Esophagus muscularis mucosa (tissue), 3 donors: ENCODE measurements around the gene TMEM14A.

Experiments
- CTCF ChIP-seq, 3 experiments: fragments of 200-600 bp in 2 of 3; fragments of 450-650 bp in 1 of 3; sonication (generic) in 2 of 3; IDR thresholded peaks; one replicate each; pipeline ENCODE4 v1.5.1; 2017 to 2019; ENCODE audit warnings: antibody characterized with exemption in 3 of 3, mild to moderate bottlenecking in 2 of 3, moderate library complexity in 1 of 3
- POLR2AphosphoS5 ChIP-seq, 2 donors: sonication (generic); formaldehyde crosslinking; IDR thresholded peaks; one replicate each; pipeline ENCODE4 v1.6.1; 2017; ENCODE audit warnings: antibody characterized with exemption in 2 of 2

GRCh38 chr6:52645976-52646375 lies 24.9 kb upstream of the TMEM14A start:
- TF ChIP-seq CTCF (IDR thresholded peaks at IDR 0.05) (no peak), POLR2AphosphoS5 (IDR thresholded peaks at IDR 0.05) (no peak)
